Mucosa of descending colon (tissue), 3 donors: ENCODE data around the gene OSBPL7. TPM values are rescaled to one million over a fixed set of nuclear protein-coding genes. Genes with fewer than 3 reads are reported as not detected.

ENCODE experiments used
- ATAC-seq: fragments of 200-7000 bp; cut with Tn5 transposase; one replicate; pipeline ENCODE4 v1.9.1; 2020; ENCODE audit warnings: mild to moderate bottlenecking, moderate library complexity
- DNase-seq, 3 donors: peaks; one replicate each; pipeline ENCODE4 v3.0.0-alpha.2; 2020
- H3K36me3 ChIP-seq: fragments of 200-600 bp; one replicate; pipeline ENCODE4 v1.8.0; 2021; ENCODE audit warnings: low read depth, mild to moderate bottlenecking
- H3K4me1 ChIP-seq: fragments of 200-600 bp; one replicate; pipeline ENCODE4 v1.8.0; 2021; ENCODE audit warnings: low read depth, mild to moderate bottlenecking
- H3K4me3 ChIP-seq: fragments of 200-600 bp; one replicate; pipeline ENCODE4 v1.8.0; 2021; ENCODE audit warnings: mild to moderate bottlenecking
- H3K9me3 ChIP-seq: fragments of 200-600 bp; one replicate; pipeline ENCODE4 v1.8.0; 2021; ENCODE audit warnings: mild to moderate bottlenecking
- intact Hi-C, 2 donors: fragments of 100-400 bp; cut with DNase I in 1 of 2; cut with micrococcal nuclease in 1 of 2; formaldehyde crosslinking; loops; one replicate each; pipeline versions ENCODE4 v1.11.0 to v1.11.1; 2022; cut with DNase I, micrococcal nuclease
- total RNA-seq, 3 donors: library from RNA; stranded (reverse); fragmentation: NEBNext Ultra II Directional in 2 of 3; extraction: Animal tissue kit (Norgen Biotek cat#: 25700) in 2 of 3; gene quantifications; one replicate each; pipeline versions ENCODE4 v1.2.1 to v1.2.4, GENCODE V29; 2021 to 2023
- TF ChIP-seq, protein P1 (sequence below): fragments of 200-600 bp; IDR thresholded peaks from one replicate; pipeline ENCODE4 v1.8.0; 2022; ENCODE audit warnings: antibody characterized with exemption, mild to moderate bottlenecking
- donor health status: DM: no; HTN: no; CAD: no; lungs with moderate emphysema.
- donor health status: DM: no; HTN: no; CAD: no.
- donor health status: DM: no; HTN: yes; CAD: no.

OSBPL7 gene
- total RNA-seq, 3 donors from 2014 or later, result 38.2 to 85.5 (median 71.1) TPM

DNA sequence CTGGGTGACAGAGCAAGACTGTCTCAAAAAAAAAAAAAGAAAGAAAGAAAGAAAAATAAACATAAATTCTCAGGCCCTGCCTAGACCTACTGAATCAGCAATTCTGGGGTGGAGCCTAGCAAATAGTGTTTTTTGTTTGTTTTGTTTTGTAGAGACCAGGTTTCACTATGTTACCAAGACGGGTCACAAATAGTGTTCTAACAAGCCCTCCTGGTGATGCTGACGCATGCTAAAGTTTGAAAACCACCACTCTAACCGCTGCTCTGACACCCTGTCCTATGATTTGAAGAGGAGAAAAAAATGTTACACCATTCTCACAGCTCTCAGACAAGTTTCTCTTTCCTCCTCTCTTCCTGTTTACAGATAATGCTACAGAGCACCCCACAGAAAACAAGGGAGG, 8.3 kb upstream of the OSBPL7 start:
- H3K9me3 ChIP-seq, result no peaks in the 10 kb centered on the region
- peaks cover 12% of the 10 kb centered on the region for H3K36me3 ChIP-seq
- DNase-seq (no peak), ATAC-seq (peak; percentile 22)
- H3K4me3 ChIP-seq, result no peak overlapping the region
- intact Hi-C loops, result no loop called here
- TF ChIP-seq, protein P1, sequence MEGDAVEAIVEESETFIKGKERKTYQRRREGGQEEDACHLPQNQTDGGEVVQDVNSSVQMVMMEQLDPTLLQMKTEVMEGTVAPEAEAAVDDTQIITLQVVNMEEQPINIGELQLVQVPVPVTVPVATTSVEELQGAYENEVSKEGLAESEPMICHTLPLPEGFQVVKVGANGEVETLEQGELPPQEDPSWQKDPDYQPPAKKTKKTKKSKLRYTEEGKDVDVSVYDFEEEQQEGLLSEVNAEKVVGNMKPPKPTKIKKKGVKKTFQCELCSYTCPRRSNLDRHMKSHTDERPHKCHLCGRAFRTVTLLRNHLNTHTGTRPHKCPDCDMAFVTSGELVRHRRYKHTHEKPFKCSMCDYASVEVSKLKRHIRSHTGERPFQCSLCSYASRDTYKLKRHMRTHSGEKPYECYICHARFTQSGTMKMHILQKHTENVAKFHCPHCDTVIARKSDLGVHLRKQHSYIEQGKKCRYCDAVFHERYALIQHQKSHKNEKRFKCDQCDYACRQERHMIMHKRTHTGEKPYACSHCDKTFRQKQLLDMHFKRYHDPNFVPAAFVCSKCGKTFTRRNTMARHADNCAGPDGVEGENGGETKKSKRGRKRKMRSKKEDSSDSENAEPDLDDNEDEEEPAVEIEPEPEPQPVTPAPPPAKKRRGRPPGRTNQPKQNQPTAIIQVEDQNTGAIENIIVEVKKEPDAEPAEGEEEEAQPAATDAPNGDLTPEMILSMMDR, result no peak
- peaks cover 17% of the 10 kb centered on the region for H3K4me1 ChIP-seq

DNA sequence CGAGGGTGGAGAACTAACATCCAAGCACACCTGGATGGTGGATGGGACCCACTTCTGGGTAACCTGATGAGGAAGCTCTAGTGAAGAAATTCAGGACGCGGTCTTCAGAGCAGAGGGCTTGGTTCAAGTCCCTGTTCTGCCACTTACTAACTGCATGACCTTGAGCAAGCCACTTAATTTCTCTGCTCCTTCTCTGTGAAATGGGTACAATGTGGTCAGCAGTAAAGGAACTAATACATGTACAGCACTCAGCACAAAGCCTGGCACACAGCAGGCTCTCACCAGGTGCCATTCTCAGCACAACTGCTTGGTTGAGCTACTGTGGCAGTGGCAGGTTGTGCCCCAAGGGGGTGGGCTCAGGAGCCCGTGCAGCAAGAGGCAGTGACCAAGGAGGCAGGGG, 1.9 kb upstream of the OSBPL7 start:
- H3K4me1 ChIP-seq, result peaks cover 17% of the 10 kb centered on the region
- H3K4me3 ChIP-seq, result no peak overlapping the region
- peaks cover 12% of the 10 kb centered on the region for H3K36me3 ChIP-seq
- ATAC-seq, result no peak
- no peak for DNase-seq
- H3K9me3 ChIP-seq, result no peaks in the 10 kb centered on the region
- intact Hi-C loops, result no loop called here
- TF ChIP-seq, protein P1, result no peak

DNA sequence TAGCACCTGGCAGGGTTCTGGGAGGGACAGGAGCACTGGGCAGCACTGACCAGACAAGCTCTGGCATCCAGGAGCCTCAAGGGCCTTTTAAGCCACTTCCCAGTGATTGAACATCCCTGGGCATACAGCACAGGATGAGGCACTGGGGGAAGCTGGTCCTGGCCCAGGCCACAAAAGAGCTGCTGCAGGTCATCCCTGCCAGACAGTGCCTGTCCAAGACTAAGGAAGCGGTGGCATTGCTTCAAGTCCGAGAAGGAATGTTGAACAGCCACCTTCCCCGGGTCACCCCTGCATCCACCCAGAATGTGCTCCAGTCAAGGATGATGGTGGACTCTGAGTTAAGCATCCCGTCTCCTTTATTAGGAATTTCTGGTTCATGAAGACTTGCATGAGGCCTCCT, 1.2 kb upstream of the OSBPL7 start:
- H3K4me3 ChIP-seq, result no peak overlapping the region
- ATAC-seq, result no peak

DNA sequence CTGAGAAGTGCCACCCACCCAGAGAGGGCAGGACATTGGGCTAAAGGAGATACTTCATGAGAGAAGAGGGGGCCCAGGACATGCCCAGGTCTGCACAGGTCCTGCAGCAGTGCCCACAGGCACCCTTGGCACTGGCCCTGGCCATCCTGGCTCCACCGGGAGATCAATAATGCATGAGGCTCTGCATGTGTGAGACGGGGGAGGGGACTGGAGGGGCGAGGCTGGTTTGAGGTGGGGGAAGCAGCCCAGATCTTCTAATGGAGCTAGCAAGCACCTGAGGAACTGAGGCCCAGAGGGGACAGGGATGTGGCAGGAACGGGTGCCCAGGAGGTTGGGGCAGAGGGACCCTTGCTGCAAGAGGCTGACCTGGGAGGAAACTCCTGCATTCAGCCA, 567 bp downstream of the OSBPL7 start:
- H3K4me1 ChIP-seq, result peaks cover 17% of the 10 kb centered on the region
- H3K4me3 ChIP-seq, result peak overlapping the region; percentile 33
- H3K36me3 ChIP-seq, result no peaks in the 10 kb centered on the region
- DNase-seq, result peak in 1 of 3 donors; percentile 62
- peak; percentile 14 for ATAC-seq
- H3K9me3 ChIP-seq, result no peaks in the 10 kb centered on the region
- intact Hi-C loops, result no loop called here
- TF ChIP-seq, protein P1, result no peak

More for the DNA sequence above, 1.2 kb upstream of the OSBPL7 start:
- TF ChIP-seq, protein P1, result no peak
- H3K4me1 ChIP-seq, result peaks cover 17% of the 10 kb centered on the region
- intact Hi-C loops, result no loop called here
- DNase-seq, result no peak
- no peaks in the 10 kb centered on the region for H3K9me3 ChIP-seq
- H3K36me3 ChIP-seq, result peaks cover 12% of the 10 kb centered on the region

DNA sequence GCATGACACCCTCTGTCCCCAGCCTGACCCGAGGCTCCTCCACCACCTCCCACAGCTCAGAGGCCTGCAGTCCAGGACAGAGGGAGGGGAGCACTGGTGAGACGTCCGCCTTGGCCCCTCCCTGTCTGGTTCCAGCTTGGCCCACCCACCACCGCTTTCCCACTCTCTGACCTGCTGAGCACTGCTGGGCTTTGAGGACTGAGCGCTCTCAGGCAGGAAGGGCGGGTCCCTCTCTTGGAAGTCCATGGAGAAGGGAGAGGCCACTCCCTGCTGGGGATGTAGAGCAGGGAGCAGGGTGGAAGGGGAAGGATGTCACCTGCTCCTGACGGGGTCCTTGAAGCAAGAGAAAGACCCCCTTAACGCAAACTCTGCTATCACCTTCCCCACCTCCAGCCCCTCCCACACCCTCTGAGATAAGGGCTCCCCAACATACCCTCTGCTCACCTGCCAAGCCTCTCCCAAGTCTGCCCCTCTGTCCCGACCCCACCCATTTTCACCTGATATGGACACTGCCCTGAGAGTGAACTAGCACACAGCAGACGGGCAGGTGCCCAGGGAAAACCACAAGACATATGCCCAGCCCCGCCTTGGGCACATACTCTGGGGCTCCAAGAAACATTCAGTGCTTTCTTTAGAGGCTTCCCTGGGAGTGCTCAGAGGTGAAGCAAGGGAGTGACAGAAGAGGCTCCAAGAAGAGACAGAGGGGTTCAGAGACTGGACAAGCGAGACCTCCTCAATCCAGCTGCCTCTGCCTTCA, 1.4 kb downstream of the OSBPL7 start:
- no peak overlapping the region for H3K4me3 ChIP-seq
- DNase-seq (peak; percentile 79 to 83 (median 80)), ATAC-seq (peak; percentile 83)
- TF ChIP-seq, protein P1, result no peak
- no peaks in the 10 kb centered on the region for H3K9me3 ChIP-seq
- intact Hi-C loops, result no loop called here
- peaks cover 17% of the 10 kb centered on the region for H3K4me1 ChIP-seq
- H3K36me3 ChIP-seq, result peaks cover 8% of the 10 kb centered on the region
